NCI-H345 treated with DMSO at 0.1 percent for 48 hours (cell line): ENCODE data around the gene CARD8.

ENCODE experiments used
- DNase-seq: peaks from one replicate; lab custom pipeline; 2025; ENCODE audit not compliant: unreplicated experiment; lab: John Stamatoyannopoulos, UW

Gene CARD8

DNA sequence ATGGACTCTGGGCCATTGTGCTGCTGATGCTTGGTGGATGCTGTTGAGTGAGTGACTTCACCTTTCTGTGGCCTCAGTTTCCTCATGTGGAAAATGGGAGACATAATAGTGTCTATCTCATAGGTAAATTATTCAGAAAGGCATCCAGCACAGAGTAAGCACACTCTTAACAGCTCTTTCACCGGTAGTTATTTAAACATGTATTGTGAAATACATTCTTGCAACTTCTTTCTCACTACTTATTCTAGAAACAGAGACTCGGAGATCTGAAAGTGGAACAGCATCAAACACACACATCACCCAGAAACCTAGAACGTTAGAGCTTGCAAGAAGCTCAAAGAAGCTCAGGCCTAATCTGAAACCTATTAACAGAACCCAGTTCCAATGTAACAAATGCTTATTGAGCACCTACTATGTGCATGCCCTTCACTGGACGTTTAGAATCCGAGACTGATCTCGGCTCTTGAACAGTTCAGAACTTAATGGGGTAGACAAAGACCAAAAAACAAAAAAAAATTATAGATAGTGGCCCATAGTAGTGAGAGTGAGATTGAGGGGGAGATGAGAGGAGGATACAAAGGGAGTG, 81.2 kb downstream of the CARD8 start:
- DNase-seq = no peak

DNA sequence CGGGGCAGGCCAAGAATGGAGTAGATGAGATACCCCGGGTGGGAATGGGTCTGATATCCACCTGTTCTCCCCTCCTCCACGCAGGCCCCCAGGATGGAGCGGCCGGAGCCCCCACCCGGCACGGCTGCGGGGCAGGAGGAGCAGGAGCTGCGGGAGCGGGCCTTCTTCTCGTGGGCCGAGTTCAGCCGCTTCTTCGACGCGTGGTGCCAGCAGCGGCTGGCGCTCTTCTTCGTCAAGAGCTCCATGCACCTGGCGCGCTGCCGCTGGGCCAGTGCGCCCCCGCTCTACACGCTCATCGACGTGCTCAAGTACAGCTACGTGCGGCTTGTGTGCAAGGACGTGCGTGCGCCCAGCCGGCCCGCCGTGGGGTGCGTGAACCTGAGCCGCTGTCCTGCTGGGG, 84.0 kb downstream of the CARD8 start:
- no peak for DNase-seq

DNA sequence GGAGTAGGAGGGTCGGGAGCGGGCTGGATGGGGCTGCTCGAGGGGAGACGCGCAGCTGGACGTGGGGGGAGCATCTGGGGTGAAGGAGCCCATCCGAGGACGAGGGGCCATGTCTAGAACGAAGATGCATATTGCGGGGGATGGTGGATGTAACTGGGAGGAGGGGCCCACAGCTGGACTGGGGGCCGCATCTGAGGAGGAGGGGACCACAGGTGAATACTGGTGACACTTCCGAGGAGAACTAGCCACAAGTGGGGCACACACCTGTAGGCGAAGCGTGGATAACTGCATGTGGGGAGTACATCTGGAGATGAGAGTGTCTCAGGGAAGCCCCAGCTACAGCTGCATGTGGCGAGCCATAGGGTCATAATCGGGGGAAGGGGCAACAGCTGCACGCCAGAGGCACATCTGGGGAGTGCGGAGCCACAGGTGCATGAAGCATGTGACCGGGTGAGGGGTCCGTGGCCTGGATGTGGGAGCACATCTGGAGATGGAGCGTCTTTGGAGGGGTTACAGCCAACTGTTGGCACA, 84.8 kb downstream of the CARD8 start:
- no peak for DNase-seq

DNA sequence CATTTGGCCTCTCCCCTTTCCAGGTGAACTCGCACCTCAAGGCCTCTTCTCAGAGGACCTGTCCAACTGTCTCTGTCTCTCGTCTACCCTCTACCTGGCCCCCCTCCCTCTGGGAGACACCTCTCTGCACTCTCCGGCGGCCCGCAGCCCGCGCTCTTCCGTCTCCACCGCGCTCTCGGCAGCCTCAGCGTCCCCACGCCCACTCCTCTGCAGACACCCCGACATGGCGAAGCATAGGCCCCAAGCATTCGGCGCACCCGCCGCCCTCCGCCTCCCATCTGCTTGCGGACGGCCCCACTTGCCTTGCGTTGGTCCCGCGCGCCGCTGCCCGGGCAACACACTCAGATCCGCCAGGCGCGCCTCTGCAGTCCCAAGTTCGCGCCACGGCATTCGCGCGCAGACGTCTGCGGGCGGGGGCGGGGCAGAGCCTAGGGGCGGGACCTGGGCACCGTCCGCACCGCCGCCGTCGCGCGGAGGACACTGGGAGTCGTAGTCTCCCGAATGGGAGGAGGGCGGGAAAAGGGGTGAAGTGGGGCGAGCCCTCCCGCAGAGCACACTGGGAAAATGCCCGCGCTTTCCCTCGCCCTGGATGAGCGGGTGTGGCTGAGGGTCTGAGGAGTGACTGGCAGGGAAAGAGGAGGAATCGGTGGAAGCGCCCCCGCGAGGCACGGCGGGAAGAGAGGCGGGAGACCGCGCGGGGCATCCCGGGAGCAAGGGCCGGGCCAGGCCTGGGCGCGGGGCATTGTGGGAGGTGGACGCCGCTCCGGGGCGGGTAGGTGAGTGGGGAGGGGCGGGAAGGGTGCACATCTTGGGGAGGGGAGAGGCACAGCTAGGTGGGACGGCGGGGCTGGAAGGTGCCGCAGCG, 85.5 kb downstream of the CARD8 start, which contains the start of the genes LIG1 and ZSWIM9:
Gene LIG1, minus strand, starts transcription at position 406 of the 865 bp plus-strand sequence. CDS start 4,778 bp downstream, outside the sequence.
Gene ZSWIM9, plus strand, starts transcription at position 742 of the 865 bp plus-strand sequence. CDS start 1,123 bp downstream, outside the sequence.
- peak; percentile 69 for DNase-seq

DNA sequence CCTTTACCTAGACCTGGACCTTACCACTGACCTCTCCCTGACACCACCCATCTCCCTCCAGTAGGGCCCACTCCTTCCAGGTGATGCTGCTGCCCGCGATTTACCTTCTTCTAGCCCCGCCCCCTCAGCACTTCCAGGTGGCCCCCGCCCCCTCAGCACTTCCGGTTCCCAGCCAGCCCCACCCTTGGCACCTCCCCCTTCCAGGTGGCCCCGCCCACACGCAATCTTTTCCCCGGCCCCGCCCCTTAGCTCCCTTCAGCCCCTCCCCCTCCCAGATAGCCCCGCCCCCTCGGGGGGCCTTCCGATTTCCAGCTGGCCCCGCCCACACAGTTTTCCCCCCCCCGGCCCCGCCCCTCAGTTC, 86.2 kb downstream of the CARD8 start:
- peak; percentile 38 for DNase-seq

DNA sequence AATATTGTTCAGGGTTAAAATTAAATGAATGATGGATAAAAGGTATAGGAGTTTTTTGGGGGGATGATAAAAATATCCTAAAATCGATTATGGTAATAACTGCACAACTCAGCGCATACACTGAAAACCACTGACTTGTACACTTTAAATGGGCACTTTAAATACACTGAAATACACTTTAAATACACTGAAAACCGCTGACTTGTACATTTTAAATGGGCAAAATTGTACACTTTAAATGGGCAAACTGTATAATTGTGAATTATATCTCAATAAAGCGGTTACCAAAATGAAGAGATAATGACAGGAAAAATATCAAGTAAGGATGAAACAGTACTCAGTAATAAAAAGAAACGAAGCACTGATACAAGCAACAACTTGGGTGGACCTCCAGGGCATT, 87.0 kb downstream of the CARD8 start:
- no peak for DNase-seq

DNA sequence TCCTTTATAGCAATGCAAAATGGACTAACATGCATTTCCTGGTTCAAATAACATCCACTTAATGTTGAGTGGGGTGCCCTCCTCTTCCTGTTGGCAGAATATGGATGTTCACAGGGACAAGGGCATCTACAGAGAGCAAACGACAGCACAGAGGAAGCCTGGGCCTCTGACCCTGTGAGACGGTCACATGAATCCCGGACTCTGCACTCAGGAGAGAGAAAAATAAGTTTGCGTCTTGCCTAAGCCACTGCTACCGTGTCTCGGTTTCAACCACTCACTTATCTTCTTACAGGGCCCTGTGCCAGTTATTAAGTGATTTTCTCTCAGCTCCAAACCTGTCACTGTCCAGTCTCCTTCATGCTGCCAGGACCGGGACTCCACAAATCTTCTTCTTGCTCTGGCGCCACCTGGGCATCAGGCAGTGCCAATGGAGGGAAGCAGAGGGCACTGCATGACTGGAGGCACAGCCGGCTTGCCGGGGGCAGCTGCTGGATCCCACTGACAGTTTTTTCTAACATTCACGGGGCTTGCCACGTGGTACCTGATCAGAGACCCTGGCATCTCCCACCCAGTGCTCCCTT, 97.4 kb downstream of the CARD8 start:
- no peak for DNase-seq
